ENCODE measurements around the gene PAPSS2.
"Not testable (repeated sequence)": the region's sequence is repeated elsewhere in the genome, so short reads cannot be mapped to it uniquely, and the experiment has no call there.

PAPSS2 gene

DNA sequence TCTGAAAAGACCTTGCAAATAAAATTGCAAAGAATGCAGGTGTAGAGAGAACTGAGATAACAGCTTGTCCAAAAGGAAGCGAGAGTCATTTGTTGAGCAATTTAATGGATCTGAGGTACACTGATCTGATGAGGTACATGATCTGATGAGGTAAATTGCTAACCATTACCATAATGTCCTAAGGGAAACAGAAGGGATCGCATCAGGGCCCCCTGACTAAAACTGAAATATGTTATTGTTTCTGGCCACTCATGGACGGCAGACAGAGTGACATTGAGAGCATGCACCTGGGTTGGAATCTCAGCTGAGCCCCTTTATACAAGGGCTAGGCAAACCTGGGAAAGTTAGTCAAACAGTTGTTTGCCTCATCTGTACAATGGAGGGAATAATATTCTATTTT, 15.8 kb upstream of the PAPSS2 start:
- no peak for DNase-seq

DNA sequence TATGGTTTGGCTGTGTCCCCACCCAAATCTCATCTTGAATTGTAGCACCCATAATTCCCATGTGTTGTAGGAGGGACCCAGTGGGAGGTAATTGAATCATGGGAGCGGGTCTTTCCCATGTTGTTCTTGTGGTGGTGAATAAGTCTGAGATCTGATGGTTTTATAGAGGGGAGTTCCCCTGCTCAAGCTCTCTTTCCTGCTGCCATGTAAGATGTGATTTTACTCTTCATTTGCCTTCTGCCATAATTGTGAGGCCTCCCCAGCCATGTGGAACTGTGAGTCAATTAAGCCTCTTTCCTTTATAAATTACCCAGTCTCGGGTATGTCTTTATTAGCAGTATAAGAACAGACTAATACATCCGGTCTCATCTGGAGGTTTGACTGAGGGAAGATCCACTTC, 15.2 kb upstream of the PAPSS2 start:
- DNase-seq: not testable (repeated sequence)

DNA sequence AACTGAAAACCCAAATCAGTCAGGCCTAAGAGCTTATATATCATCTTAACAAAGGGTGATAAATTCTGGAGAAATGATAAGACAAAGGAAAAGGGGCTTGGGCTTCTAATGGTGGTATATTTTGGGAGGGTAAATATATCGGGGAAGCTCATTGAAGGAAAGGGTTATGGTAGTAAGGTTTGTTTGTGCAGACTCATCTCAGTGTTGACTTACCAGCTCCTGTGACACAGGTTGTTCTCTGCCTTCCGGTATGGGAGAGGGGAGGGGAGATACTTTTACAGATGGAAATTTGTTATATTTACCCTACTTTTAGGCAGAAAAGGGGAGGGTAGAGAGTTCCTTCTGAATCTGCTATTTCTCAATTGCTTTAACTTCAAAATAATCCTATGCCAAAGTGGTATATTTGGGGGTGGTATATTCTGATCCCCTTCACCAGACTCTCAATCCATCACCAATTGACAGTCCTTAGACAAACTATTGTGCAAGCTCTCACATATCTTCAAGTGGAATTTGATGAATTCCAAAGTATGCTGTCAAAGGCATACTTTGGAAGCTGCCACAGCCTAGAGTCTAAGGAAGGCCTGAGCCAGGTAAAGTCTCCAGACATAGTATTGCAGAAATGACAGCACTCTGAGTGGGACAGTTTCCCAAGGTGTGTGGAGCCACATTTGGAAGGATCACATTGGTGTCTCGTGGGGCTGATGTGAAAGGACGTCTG, 13.3 kb upstream of the PAPSS2 start:
- DNase-seq: no peak

DNA sequence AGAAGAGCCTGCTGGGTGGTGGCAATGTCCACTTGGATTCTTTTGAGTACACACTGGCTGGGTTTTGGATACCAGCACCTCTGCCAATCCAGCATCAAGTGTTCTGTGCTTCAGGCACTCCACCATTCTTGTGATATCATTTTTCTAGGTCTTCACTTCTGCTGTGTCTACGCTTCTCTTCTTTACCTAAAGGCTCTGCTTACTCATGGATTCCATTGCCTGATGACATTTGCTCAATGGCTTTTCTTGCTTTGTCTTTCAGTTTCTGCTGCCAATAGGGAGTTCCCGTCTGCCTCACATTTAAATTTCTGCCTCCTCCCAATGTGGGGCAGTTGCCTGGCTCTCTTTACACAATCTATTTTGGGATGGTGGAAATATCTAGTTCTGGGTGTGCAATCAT, 12.7 kb upstream of the PAPSS2 start:
- no peak for DNase-seq

DNA sequence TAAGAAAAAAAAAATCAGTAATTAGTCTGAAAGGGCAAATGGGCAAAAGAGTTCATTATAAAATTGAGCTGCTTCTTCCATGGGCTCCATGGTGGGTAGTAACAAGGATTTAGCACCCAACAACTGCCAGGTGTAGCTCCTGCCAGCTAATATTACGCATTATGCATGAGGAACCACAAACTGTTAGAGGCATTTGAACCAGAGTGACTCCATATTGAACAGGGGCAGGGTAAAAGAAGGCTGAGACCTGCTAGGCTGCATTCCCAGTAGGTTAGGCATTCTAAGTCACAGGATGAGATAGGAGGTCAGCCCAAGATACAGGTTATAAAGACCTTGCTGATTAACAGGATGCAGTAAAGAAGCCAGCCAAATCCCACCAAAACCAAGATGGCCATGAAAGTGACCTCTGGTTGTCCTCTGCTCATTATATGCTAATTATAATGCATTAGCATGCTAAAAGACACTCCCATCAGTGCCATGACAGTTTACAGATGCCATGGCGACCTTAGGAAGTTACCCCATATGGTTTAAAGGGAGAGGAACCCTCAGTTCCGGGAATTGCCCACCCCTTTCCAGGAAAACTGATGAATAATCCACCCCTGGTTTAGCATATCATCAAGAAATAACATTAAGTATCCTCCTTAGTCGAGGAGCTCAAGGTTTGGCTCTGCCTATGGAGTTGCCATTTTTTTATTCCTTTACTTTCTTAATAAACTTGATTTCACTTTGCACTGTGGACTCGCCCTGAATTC, 8.7 kb upstream of the PAPSS2 start:
- no peak for DNase-seq

DNA sequence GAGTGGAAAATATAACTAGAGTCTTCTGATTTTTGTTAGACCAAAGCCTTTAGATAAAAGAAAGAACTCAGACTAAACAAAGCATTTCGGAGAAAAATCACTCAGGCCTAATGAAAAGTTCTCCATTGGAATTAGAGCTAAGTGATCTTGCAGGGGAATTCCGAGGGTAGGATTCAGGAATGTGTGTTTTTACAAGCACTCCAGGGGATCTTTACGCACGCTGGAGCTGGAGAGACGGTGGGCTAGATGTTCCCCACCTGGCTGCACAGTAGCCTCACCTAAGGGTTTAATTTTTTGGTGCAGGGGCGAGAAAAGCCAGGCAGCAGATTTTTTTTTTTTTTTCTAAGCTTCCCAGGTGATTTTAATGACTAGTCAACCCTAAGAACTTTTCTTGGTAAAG, 7.9 kb upstream of the PAPSS2 start:
- no peak for DNase-seq

DNA sequence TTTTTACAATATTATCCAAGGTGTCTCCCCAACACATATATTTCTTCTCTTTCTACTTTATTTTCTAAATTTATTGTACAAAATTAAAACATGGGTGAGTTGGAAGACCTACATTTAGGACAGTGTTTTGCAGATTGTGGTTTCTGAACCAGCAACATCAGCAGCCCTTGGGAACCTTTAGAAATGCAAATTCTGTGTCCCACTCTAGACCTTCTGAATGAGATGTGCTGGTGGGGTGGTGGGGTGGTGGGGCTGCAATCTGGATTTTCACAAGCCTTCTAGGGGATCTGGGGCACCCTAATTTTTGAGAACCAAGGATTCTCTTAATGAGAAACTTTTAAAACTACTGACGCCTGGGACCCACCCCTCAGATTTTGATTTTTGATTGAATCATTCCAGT, 7.4 kb upstream of the PAPSS2 start:
- DNase-seq: no peak

DNA sequence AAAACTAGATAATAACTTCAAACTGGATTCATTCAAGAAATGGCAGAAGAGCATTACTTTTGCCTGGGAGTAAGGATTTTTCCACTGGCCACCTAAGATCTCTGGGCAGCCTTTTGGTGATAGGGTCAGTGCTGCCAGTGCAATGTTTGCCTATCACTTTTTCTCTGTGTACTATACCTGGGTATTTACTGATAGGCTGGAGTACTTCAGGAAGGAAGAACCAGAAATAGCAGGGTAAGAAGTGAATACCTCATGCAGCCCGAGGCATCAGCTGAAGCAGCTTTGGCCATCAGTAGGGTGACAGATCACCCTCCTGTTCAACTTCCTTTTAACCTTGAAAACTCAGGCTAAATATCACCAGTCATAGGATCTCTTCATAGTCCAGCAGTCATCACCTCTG, 5.5 kb upstream of the PAPSS2 start:
- no peak for DNase-seq

DNA sequence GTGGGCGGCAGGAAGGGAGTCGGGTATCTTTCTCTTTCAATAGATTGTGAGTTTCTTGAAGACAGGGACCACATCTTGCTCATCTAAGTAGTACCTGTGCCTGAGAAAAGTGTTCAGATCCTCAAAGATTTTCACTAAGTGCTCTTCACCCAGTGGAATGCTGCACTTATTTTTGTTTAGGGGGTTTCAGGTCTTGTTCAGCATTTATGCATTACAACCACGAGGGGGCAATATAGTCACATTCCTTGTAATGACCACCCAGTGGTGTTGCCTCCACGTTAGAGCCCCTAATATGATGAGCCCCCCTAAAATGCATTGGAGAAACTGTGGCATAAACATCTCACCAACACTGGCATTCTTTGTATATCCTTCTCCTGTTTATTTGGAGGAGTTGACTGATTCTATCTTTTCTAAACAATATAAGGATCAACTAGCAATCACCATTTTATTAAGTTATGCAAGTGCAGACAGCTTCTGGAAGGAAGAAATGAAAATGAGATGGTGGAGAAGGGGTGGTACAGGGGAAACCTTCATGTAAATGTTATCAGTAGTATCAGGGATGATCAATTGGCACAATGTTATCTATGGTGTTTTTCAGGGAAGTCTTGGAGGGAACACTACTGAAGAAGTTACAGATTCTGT, 3.1 kb upstream of the PAPSS2 start:
- DNase-seq: no peak

DNA sequence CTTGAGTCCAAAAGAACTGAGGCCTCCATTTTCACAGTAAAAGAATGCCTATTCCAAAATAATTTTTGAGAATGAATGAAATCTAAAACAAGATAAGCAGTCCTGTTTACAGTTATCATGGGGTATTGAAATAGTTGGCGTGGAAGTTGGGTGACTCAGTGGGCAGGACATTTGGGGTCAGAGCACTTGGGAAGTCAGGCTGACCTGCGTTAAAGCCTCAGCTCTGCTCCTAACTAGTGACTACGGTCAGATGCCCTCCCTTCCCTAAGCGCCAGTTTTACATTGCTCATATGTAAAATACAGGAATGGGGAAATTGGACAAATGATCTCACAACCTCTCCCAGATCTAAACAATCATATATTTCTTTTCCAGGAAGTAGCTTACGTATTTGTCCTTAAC, 2.3 kb upstream of the PAPSS2 start:
- DNase-seq: no peak

DNA sequence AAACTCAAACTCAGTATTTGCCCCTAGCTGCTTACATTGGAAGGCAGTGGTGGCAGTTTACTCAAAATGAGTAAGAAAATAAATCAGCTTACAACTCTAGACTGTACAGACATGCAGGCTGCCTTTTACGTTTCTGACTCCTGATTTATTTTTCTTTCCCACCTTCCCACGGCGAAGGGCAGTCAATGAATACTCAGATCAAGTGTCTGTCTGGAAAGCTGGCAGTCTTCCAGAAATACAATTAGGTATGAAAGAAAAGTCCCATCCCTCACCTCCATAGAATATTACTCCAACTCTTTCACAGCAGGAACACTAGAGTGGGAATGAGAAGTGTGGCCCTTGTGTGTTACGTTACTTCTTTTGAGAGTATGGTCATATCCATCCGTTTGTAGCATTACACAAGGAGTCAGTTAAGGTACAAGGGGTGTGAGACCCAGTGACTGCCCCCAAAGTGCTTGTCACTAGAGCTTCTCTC, 1.3 kb upstream of the PAPSS2 start:
- no peak for DNase-seq

DNA sequence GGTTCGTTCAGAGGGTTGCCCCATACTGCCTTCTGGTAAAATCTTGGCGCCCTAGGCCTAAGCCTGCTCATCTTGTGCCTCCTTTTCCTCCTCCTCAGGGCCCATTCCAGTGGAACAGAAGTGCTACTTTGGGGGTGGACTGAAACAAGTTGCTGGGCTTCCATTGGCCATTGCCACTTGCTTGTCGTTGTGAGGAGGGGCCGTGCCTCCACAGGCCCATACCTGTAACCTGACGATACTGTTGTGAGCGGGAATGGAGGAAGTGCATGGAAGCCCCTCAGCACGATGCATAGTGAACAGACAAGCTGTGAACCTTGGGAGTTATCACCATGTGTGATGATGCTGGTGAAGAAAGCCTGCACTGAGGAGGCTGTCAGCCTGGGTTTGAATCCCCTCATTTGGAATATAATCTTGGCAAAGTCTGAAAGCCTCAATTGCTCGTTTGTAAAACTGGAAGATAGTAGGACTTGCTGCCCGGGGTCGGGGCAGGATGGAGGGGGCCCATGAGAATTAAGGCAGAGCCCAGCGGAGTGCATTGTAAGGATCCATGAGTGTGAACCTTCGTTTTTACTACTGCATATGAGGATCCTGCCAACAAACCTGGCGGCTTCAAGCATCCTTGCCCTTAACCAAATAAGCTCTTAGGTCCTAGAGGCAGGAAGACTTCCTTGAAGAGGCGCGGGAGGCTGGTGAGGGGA, 671 bp upstream of the PAPSS2 start:
- DNase-seq: no peak

DNA sequence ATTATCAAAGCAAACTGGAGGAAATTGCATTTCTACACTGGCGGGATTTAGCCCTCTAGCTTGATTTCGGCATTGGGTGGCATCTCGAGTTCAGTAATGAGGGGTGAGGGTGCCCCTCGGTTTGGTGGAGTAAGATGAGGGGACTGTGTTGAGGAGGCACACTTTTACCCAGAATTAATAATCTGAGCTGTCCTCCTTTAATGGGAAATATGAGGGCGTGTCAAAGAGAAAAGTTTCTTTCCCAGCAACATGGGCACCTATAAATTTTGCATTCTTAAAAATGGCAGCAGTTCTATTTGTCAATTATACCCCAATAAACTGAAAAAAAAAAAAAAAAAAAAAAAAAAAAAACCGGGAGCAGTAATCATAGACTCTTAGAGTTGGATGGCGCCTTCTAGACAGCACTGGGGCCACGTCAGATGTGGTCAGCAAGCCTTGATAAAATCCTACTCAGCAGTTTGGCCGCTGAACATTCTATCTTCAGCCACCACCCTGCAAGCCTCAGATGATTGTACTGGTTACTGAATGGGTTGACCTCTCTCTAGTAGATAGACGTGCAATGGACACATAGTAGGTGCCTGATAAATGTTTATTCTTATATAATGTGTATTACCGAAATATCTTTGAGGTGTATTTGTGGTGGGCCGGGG, 931 bp downstream of the PAPSS2 start:
- DNase-seq: no peak

DNA sequence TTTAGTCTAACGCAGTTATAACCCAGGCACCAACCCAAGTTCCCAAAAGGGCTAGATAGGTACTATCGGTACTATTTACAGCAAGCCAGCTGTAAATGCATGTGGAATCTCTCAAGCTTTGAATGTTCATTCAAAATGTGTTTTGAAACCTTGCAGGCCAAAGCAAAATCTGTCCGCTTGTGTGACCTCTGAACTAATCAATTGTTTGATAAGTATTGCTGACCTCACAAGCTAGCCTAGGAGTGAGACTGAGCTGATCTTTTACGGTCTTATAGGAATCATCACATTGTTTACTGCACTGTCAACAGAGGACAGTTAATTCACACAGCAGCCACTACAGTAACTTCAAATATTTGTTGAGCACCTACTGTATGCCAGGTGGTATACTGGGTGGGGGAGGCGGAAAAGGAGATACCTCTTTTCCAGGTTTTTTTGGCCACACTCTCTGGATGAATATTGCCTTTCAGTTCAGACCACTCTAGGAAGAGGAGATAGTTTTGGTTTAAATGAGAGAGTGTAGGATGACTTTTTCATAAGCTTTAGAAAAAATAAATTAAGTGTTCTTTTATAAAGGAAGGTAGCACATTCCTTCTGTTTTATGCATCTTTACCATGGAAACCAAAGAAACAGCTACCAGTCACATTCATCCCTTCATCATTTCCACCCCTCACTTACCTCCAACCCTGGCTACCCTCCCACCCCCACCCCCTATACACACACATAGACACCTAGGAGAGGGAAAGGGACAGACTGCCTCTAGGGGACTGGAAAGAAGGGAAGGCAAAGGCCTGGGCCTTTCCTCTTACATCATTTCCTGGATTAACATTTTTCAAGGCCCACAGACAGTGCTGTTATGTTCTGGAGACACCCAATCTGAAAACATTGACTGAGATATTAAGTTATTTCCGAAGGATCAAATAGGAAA, 2.4 kb downstream of the PAPSS2 start:
- DNase-seq: no peak

DNA sequence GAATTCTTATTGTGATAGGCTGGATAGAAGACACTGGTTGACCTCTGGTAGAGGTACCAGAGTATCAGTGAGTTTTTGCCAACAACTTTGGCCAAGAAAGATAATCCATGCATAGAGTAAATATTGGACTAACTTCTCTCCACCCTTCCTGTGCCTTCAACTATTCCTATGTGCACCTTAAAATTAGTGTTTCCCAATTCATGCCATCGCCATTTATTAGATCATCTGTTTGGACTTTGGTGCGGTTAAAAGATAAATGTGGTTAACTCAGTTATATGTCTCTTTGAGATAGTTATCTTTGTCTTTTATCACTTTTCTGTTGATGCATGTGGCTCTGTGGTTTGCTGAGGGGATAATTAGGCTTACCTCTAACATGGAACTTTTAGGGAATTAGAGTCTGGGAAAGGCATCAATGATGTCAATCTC, 4.6 kb downstream of the PAPSS2 start:
- DNase-seq: no peak

DNA sequence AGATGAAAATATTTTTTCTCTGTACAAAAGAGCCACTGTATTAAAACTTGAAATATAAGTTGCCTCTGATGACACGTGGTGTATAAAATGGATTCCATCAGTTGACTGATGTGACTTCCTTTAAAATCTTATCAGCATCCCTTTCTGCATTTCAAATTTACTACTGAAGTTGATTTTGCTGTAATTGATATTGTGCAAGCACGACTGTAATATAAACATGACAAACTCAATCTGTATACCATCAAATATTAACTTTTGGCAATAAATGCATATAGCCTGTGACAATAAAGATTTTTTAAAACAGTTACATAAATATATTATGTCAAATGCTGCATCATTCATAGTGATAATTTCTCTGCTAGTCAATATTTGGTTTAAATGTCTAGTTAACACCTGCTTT, 7.8 kb downstream of the PAPSS2 start:
- no peak for DNase-seq

DNA sequence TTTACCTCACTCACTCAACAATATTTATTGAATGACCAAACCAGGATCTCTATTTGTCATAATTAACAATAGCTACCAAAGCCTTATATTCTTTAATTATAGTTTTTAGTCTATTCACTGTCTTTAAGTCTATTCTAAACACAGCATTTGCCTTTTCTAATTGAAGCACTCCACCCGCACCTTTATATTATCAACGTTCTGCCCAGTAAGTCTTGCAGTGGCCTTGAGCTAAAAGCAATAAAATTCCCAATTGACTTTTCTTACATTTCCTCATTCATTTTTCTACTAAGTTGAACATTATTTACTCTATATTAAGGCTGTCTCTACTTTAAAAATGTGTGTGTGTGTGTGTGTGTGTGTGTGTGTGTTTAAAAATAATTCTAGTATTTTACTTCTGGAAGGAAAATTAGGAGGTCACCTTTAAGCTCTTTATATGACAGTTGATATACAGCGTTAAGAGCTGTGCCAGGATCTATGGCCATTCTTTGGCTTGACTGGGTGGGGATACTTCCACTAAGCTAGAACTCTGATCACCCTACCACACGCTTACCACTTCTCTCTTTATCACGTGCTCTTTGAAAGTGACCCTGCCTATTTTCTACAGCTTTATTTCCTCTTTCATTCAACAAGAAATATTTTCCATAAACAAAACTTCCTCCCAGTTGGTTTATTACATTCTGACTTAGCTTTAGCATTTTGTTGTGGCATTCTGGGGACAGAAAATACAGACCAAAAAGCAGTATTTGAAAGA, 8.8 kb downstream of the PAPSS2 start:
- no peak for DNase-seq

DNA sequence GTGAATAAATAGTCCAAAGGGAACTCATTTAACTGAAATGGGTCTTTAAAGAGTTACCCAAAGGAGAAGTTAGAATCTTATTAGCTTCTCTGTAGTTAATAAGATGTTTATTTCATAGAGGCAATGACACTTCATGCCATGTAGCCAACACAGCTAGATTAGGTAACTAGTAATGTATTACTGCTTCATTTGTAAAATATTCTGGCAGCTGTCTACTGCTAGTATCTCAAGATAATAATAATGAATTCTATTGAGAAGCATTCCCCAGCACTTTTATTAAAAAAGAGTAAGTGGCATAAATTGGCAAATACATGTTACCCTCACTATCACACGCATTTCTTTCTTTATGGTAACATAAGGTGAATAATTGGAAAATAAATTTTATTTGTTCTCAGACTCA, 10.1 kb downstream of the PAPSS2 start:
- DNase-seq: no peak

DNA sequence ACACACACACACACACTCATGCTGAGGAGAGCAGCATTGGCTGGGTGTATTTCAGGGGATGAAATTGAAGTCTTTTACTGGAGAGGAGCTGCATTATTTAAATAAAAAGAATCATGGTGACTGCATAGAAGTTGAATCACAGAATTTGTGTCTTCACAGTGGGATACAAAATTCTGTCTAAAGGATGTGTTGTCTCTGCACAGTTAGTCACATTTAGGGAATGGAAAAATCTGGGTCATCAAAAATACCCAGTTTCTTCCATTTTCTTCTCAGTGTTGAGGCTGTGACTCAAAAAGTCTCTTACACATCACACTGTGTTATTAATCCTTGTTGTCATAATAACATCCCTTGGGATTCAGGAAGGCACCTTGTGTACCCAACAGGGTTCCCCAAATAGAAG, 10.9 kb downstream of the PAPSS2 start:
- DNase-seq: no peak

DNA sequence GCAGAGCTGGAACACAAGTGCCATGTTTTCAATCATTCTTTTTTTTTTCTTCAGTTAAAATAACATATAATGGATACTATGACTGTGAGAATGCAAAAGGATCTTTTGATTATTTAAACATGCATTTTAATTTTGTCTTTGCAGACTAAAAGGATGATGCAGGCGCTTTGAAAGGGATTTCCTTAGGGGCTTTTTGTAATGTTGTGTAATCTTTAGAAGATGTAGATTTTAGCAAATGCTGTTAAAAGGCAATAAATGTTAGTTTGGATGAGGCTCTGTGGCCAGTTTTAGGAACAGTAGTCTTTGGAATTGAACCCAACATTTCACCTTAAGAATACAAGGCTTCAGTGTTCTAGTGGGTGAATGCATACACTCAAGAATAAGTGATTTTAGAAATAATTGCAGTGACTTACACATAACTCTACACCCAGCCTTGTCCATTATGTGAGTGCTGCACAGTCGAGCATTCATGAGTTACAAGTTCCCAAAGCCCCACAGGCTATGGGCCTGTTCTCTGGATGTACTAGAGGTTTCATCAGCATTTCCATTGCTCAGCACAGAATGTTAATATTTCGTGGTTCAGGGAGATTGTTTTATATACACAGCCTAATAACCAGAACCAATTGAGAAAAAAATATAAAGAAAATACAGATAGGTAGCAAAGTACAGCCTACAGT, 11.6 kb downstream of the PAPSS2 start:
- DNase-seq: no peak
